Measurements from ENCODE around the gene NRG2.

NRG2 gene

GRCh38 chr5:139900546-139901250 is 142.4 kb downstream of the NRG2 start:
- DNase-seq = no peak

GRCh38 chr5:139898981-139899380 is 144.1 kb downstream of the NRG2 start:
- no peak for DNase-seq

GRCh38 chr5:139897982-139898381 is 145.1 kb downstream of the NRG2 start:
- no peak for DNase-seq

- DNase-seq = no peak
These were observed 145.8 kb downstream of the NRG2 start for GRCh38 chr5:139897342-139897741.

GRCh38 chr5:139896718-139897117 is 146.4 kb downstream of the NRG2 start:
- no peak for DNase-seq

GRCh38 chr5:139895647-139896046 is 147.5 kb downstream of the NRG2 start:
- DNase-seq = no peak

GRCh38 chr5:139895046-139895445 is 148.1 kb downstream of the NRG2 start:
- DNase-seq = no peak

- no peak for DNase-seq
These were observed 149.2 kb downstream of the NRG2 start for GRCh38 chr5:139893873-139894272.

GRCh38 chr5:139889410-139889809 is 153.7 kb downstream of the NRG2 start:
- DNase-seq = no peak

- no peak for DNase-seq
These were observed 154.7 kb downstream of the NRG2 start for GRCh38 chr5:139888370-139888769.

GRCh38 chr5:139886213-139886612 is 156.9 kb downstream of the NRG2 start:
- DNase-seq = no peak

- no peak for DNase-seq
These were observed 157.3 kb downstream of the NRG2 start for GRCh38 chr5:139885857-139886208.

GRCh38 chr5:139885172-139885856 is 157.8 kb downstream of the NRG2 start:
- DNase-seq = no peak

GRCh38 chr5:139884734-139885133 is 158.4 kb downstream of the NRG2 start:
- no peak for DNase-seq

- DNase-seq = no peak
These were observed 159.0 kb downstream of the NRG2 start for GRCh38 chr5:139884144-139884543.

GRCh38 chr5:139882961-139883539 is 160.0 kb downstream of the NRG2 start:
- no peak for DNase-seq

- DNase-seq = no peak
These were observed 160.8 kb downstream of the NRG2 start for GRCh38 chr5:139882316-139882715.

GRCh38 chr5:139881143-139881733 is 161.9 kb downstream of the NRG2 start:
- no peak for DNase-seq

- no peak for DNase-seq
These were observed 162.5 kb downstream of the NRG2 start for GRCh38 chr5:139880416-139881142.

- DNase-seq = no peak
These were observed 165.0 kb downstream of the NRG2 start for GRCh38 chr5:139878093-139878492.

GRCh38 chr5:139877129-139877597 is 165.9 kb downstream of the NRG2 start:
- no peak for DNase-seq

- no peak for DNase-seq
These were observed 167.1 kb downstream of the NRG2 start for GRCh38 chr5:139875957-139876356.

Data from hematopoietic multipotent progenitor cell treated with erythropoietin and hydrocortisone succinate and interleukin-3 and kit ligand, for 6 days (in vitro differentiated cells).